Upper lobe of left lung (tissue), 6 donors: Measurements from ENCODE around the gene KCNG2. TPM values are rescaled to one million over a fixed set of nuclear protein-coding genes. Genes with fewer than 3 reads are reported as not detected.

Experiments used
- ATAC-seq, 2 donors: fragments of 200-7000 bp; cut with Tn5 transposase; one replicate each; pipeline ENCODE4 v1.9.1; 2022; ENCODE audit warnings: mild to moderate bottlenecking in 2 of 2, moderate library complexity in 2 of 2; ENCODE audit not compliant: low FRiP score in 2 of 2
- DNase-seq, 2 donors: peaks; one replicate each; pipeline ENCODE4 v3.0.0-alpha.2; 2019 to 2020
- H3K27ac ChIP-seq, 4 donors: fragments of 200-600 bp; sonication (generic); one replicate each; pipeline ENCODE4 v1.5.1; 2016 to 2019
- H3K27me3 ChIP-seq, 4 donors: fragments of 200-600 bp; sonication (generic); one replicate each; pipeline ENCODE4 v1.5.1; 2017 to 2019
- H3K36me3 ChIP-seq, 4 donors: fragments of 200-600 bp; sonication (generic); one replicate each; pipeline ENCODE4 v1.5.1; 2016 to 2019
- H3K4me1 ChIP-seq, 4 donors: fragments of 200-600 bp; sonication (generic); one replicate each; pipeline ENCODE4 v1.5.1; 2018 to 2019
- H3K4me3 ChIP-seq, 4 donors: fragments of 200-600 bp; sonication (generic); one replicate each; pipeline ENCODE4 v1.5.1; 2017 to 2019; ENCODE audit warnings: mild to moderate bottlenecking in 2 of 4, moderate library complexity in 1 of 4
- H3K9me3 ChIP-seq, 4 donors: fragments of 200-600 bp; sonication (generic); one replicate each; pipeline ENCODE4 v1.5.1; 2018 to 2019
- CTCF ChIP-seq, 6 experiments: fragments of 450-650 bp in 4 of 6; fragments of 200-600 bp in 2 of 6; sonication (generic) in 2 of 6; IDR thresholded peaks; one replicate each; pipeline ENCODE4 v1.5.1; 2016 to 2019; ENCODE audit warnings: antibody characterized with exemption in 6 of 6
- EP300 ChIP-seq, 4 donors: sonication (generic); formaldehyde crosslinking; IDR thresholded peaks; one replicate each; pipeline ENCODE4 v1.5.1; 2017; ENCODE audit warnings: antibody characterized with exemption in 4 of 4, control low read depth in 2 of 4
- POLR2A ChIP-seq, 4 donors: fragments of 450-650 bp; IDR thresholded peaks; one replicate each; pipeline ENCODE4 v1.5.1; 2016 to 2017; ENCODE audit warnings: antibody characterized with exemption in 4 of 4, mild to moderate bottlenecking in 2 of 4
- POLR2AphosphoS5 ChIP-seq, 2 donors: sonication (generic); formaldehyde crosslinking; IDR thresholded peaks; one replicate each; pipeline ENCODE4 v1.5.1; 2017; ENCODE audit warnings: antibody characterized with exemption in 2 of 2
- WGBS, 2 donors: methylation state at CpG; one replicate each; pipeline ENCODE4 v1.1.5; 2017 to 2018; 5-methylcytosine and 5-hydroxymethylcytosine counted together
- total RNA-seq, 6 donors: library from RNA; depleted of rRNA in 4 of 6; stranded (reverse); fragments of >200 nt in 4 of 6; gene quantifications; one replicate each; pipeline versions ENCODE4 v1.1.0 to v1.2.1, GENCODE V29; 2016 to 2021
- donor health status: DM: no; HTN: no; CAD: no; lungs with moderate emphysema.
- donor health status: DM: no; HTN: yes; CAD: no; lungs with severe emphysema.

Gene KCNG2
- total RNA-seq, 6 donors from 2014 or later, result 0.49 to 1.1 (median 0.73) TPM; not detected in 2

- ATAC-seq (no peak), DNase-seq (no peak)
- Histone ChIP-seq H3K9me3 (no peaks in the 10 kb centered on the region), H3K27me3 (no peaks in the 10 kb centered on the region), H3K4me3 (no peak overlapping the region), H3K4me1 (no peaks in the 10 kb centered on the region), H3K36me3 (peaks cover 5 to 48% (median 33%) of the 10 kb centered on the region in 4 donors), H3K27ac (no peak overlapping the region)
- no peak for TF ChIP-seq CTCF (IDR thresholded peaks at IDR 0.05)
- TF ChIP-seq EP300 (IDR thresholded peaks at IDR 0.05), result no peak
- no peak for TF ChIP-seq POLR2A (IDR thresholded peaks at IDR 0.05)
- TF ChIP-seq POLR2AphosphoS5 (IDR thresholded peaks at IDR 0.05), result no peak
- 96 to 98% methylated on average over 18 to 19 of the region's 19 CpGs for WGBS, 2 donors
Measured at GRCh38 chr18:79919089-79919488, 121.4 kb downstream of the KCNG2 start.

- ATAC-seq (no peak), DNase-seq (peak in 1 of 2 donors; percentile 15)
- H3K27ac ChIP-seq, result no peak overlapping the region
- peaks cover 5 to 40% (median 15%) of the 10 kb centered on the region in 4 donors for H3K36me3 ChIP-seq
- WGBS, 2 donors, result 92 to 94% methylated on average over 20 to 24 of the region's 24 CpGs
- no peaks in the 10 kb centered on the region for H3K27me3 ChIP-seq
- H3K4me1 ChIP-seq, result peaks cover 0 to 18% (median 0%) of the 10 kb centered on the region in 4 donors
- TF ChIP-seq POLR2AphosphoS5 (IDR thresholded peaks at IDR 0.05) (no peak), POLR2A (IDR thresholded peaks at IDR 0.05) (no peak), CTCF (IDR thresholded peaks at IDR 0.05) (no peak), EP300 (IDR thresholded peaks at IDR 0.05) (no peak)
- no peak overlapping the region for H3K4me3 ChIP-seq
- H3K9me3 ChIP-seq, result no peaks in the 10 kb centered on the region
Measured at GRCh38 chr18:79921984-79922965, 124.5 kb downstream of the KCNG2 start.

GRCh38 chr18:79922971-79923411 lies 125.3 kb downstream of the KCNG2 start:
- ATAC-seq, result no peak
- WGBS, 2 donors, result 76 to 91% methylated on average over 15 to 17 of the region's 17 CpGs
- H3K4me3 ChIP-seq, result no peak overlapping the region
- H3K27me3 ChIP-seq, result no peaks in the 10 kb centered on the region
- DNase-seq, result peak in 1 of 2 donors; percentile 20
- H3K4me1 ChIP-seq, result peaks cover 0 to 18% (median 0%) of the 10 kb centered on the region in 4 donors
- peaks cover 5 to 40% (median 16%) of the 10 kb centered on the region in 4 donors for H3K36me3 ChIP-seq
- TF ChIP-seq POLR2A (IDR thresholded peaks at IDR 0.05) (no peak), CTCF (IDR thresholded peaks at IDR 0.05) (no peak), POLR2AphosphoS5 (IDR thresholded peaks at IDR 0.05) (no peak), EP300 (IDR thresholded peaks at IDR 0.05) (no peak)
- H3K27ac ChIP-seq, result no peak overlapping the region
- no peaks in the 10 kb centered on the region for H3K9me3 ChIP-seq

- no peak overlapping the region for H3K27ac ChIP-seq
- ATAC-seq (no peak), DNase-seq (peak in 1 of 2 donors; percentile 15)
- H3K4me1 ChIP-seq, result peaks cover 0 to 18% (median 0%) of the 10 kb centered on the region in 4 donors
- H3K9me3 ChIP-seq, result peaks cover 0 to 4% (median 1%) of the 10 kb centered on the region in 4 donors
- no peak for TF ChIP-seq EP300 (IDR thresholded peaks at IDR 0.05)
- TF ChIP-seq CTCF (IDR thresholded peaks at IDR 0.05), result no peak
- TF ChIP-seq POLR2A (IDR thresholded peaks at IDR 0.05), result no peak
- TF ChIP-seq POLR2AphosphoS5 (IDR thresholded peaks at IDR 0.05), result no peak
- peaks cover 0 to 40% (median 12%) of the 10 kb centered on the region in 4 donors for H3K36me3 ChIP-seq
- WGBS, 2 donors, result 95 to 98% methylated on average over 26 of the region's 26 CpGs
- no peaks in the 10 kb centered on the region for H3K27me3 ChIP-seq
- H3K4me3 ChIP-seq, result no peak overlapping the region
Measured at GRCh38 chr18:79923896-79924585, 126.3 kb downstream of the KCNG2 start.
